8988T (cell line): ENCODE measurements around the gene H3-3A.
A peak's percentile ranks its signal among the peaks of the same experiment; 100 is the strongest.

Source experiments
- DNase-seq: peaks from one replicate; pipeline ENCODE4 v3.0.0; 2011

H3-3A gene

DNA sequence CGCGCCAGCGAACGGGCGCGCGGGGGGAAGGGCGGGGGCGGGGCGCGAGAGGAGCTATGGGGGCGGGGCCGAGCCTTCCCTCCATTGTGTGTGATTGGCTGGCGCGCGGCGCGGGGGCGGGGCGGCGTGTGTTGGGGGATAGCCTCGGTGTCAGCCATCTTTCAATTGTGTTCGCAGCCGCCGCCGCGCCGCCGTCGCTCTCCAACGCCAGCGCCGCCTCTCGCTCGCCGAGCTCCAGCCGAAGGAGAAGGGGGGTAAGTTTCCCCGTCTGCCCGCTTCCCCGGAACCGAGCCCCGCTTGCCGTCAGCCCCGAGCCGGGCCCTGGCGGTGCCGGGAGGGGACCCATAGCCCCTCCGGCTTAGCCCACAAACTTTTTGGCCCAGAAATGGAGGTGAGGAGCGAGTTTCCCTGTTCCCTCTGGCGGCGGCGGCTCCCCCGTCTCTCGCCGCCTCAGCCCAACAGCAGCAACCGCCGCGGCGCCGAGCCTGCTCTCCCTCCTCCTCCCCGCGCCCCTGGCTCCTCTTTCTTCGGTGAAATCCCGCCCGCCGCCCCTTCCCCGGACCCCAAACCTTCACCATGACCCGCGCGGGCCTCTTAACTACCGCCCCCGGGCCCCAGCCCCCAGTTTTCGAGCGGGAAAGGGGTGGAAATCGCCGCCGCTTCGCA, at the start of gene H3-3A:
TSS of gene H3-3A (plus strand) at position 159 of the 666 bp plus-strand sequence. CDS start 1,636 bp downstream, outside the sequence.
- peak; percentile 36 for DNase-seq

DNA sequence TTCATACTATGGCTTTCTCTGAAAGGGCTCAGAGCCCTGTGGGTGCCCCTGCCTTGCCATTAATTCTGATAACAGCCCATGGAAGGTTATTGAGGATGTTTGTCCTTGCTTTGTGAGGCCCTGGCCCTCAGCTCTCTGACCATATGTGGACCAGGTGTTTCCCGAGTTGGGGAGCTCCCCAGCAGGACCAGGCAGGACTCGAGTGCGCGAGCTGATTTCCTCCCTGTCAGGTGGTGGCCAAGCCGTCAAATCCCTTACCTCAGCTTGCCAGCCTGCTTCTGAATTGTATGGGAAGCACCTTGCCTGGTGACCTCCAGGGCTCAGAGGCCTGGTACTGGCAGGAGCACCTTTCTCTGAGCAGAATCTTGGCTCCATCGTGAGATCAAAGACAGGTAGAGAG, 45.4 kb upstream of the H3-3A start:
- no peak for DNase-seq

DNA sequence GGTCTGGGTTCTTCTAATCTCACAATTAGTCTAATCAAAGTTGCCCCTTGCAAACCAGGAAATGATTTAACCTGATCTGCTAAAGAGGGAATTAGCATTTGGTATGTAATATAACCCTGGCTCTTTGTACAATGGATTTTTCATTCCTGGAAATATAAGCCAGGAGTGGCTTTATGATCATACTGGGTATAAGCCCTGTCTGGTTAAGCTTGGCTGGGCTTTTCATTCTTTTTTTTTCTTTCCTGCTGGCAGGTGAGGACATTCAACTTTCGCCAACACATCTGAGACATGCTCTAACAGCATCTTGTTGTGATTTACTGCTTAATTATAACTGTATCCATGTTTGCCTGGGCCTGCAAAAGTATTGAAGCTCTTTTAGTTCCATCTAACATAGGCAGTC, 42.9 kb upstream of the H3-3A start:
- no peak for DNase-seq

DNA sequence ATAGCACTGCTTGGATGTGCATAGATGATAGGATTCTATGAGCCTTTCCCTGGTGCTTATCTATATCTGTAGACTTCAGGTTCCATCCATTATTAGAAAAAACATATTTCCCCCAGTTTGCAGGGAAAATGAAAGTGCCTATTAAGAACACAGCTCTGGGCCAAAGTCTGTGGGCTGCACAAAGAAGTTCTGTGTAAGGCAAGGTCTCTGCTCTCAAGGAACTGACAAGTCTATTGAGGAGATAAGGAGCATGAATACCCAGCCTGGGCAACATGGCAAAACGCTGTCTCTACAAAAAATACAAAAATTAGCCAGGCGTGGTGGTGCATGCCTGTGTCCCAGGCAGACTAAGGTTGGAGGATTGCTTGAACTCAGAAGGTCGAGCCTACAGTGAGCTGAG, 41.1 kb upstream of the H3-3A start:
- no peak for DNase-seq

DNA sequence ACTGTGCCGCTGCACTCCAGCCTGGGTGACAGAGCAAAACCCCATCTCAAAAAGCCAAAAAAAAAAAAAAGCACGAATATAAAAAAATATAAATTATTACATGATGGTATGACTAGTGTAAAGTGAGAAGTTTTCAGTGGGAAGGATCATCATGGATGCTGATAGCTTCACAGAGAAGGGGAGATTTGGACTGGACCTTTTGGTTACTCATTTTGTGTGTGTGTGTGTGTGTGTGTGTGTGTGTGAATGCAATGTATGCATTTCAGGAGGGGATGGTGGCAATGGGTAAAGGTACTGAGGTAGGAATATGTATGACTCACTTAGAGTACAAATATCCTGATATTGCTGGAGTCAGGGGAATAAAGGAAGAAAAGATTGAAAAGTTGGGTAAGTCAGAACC, 40.7 kb upstream of the H3-3A start:
- no peak for DNase-seq

GRCh38 chr1:226023735-226024134, 38.8 kb upstream of the H3-3A start:
- no peak for DNase-seq

GRCh38 chr1:226026833-226027232, 35.7 kb upstream of the H3-3A start:
- no peak for DNase-seq

- DNase-seq = no peak
These were observed 34.8 kb upstream of the H3-3A start for GRCh38 chr1:226027538-226028217.

GRCh38 chr1:226029093-226029496, 33.4 kb upstream of the H3-3A start:
- DNase-seq = no peak

DNA sequence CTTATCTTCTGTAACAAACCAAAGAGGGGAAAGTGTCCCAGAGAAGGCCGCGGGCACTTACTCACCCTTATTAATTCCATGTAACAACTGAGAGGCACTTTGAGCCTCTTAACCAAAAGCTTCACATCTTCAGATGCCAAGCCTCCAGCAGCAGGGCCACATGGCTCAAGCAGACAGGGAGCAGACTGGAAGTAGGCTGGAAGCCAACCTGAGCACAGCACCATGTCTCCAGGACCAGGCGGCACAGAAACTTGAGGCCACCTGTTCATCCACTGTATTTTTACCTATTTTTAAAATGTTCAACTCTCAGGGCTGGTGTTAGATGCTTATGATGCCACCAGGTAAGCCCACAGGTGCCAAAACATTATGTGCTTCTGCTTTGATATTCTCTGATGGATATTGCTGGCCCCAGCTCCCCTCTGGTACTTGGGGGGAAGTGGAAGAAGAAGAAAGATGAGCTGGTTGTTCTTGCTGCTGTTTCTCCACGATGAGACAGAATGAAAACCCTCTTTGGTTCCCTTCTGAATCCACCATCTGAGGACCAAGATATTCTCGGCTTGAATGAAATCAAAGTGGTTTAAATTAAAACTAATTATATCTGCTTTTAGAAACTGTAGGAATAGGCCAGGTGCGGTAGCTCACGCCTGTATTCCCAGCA, 32.8 kb upstream of the H3-3A start:
- no peak for DNase-seq

- DNase-seq = no peak
These were observed 28.9 kb upstream of the H3-3A start for GRCh38 chr1:226033582-226033981.

GRCh38 chr1:226033991-226034390, 28.5 kb upstream of the H3-3A start:
- no peak for DNase-seq

- no peak for DNase-seq
These were observed 28.0 kb upstream of the H3-3A start for GRCh38 chr1:226034482-226034881.

GRCh38 chr1:226035915-226036314, 26.6 kb upstream of the H3-3A start:
- no peak for DNase-seq

GRCh38 chr1:226038661-226039060, 23.9 kb upstream of the H3-3A start:
- DNase-seq = no peak

DNA sequence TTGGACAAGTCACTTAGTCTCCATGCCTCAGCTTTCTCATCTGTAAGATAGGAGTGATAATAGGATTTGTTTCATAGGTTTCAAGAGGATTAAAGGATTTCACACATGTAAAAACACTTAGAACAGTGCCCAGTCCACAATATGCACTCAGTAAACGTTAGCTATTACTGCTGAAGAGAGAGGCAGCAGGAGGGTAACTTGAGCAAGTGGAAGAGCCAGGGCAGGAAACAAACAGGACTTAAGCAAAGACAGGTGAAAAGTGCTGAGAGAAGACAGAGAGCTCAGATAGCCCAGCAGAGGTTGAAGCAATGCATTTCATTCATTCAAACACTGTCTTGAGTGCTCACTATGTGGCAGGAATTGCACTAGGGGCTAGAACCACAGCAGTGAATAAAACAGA, 21.1 kb upstream of the H3-3A start:
- DNase-seq = no peak

- no peak for DNase-seq
These were observed 17.9 kb upstream of the H3-3A start for GRCh38 chr1:226044514-226045101.

DNA sequence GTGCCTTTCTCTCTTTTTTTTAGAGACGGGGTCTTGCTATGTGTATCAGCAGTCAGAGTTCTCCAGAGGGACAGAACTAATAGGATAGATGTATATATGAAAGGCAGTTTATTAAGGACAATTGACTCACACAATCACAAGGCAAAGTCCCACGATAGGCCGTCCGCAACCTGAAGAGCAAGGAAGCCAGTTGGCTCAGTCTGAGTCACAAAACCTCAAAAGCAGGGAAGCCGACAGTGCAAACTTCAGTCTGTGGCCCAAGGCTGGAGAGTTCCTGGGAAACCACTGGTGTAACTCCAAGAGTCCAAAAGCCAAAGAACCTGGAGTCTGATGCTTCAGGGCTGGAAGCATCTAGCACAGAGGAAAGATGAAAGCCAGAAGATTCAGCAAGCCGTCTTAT, 16.3 kb upstream of the H3-3A start:
- DNase-seq = no peak

DNA sequence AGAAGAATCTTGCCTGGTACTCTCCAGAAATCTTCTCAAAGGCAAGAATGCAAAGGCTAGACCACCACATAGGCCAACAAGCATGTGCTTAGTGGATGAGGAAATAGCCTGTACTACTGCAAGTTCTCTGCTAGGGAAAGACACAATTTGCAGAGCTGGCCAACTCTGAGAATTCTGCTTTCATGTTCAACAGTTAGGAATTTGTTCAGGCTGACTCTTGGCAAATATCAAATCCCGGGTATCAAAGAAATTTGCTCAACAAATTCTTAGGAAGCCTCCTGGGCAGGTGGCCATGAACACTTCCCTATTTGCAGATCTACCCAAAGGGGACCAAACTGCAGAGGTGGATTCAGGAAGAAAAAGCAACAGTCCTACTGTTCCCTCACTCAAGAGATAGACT, 15.0 kb upstream of the H3-3A start:
- no peak for DNase-seq

DNA sequence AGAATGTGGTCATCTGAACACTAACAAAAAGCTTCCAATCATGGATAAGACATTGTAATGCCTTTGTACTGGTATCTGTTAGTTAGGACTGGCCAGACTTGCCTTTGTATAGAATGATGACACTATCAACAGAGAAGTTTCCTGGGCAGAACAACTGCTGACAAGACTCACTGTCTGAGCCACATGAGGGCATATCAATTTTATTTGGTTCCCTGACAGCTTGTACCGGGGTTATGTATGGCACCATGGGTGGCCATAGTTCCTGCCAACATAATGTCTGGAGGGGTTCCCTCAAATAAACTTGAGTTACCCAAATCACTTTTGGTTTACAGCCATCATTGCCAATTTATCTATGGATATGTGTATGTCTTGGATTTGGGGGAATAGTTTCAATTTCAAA, 13.6 kb upstream of the H3-3A start:
- no peak for DNase-seq

- no peak for DNase-seq
These were observed 12.4 kb upstream of the H3-3A start for GRCh38 chr1:226050133-226050532.

DNA sequence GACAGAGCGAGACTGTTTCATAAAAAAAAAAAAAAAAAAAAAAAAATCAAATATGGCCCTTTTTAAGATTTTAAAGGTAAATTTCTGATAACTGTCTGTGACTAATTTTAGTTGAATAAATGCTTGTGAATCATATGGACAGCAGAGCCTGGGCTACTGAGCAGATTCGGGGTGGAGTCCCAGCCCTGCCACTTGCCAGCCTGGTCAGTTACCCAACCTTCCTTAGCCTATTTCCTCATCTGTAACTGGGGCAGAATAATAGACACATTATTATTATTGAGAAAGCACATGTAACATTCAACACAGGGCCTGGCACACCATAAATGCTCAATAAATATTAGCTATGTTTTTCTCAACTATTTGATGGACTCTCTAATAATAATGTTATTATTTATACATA, 11.2 kb upstream of the H3-3A start:
- DNase-seq = no peak

- no peak for DNase-seq
These were observed 10.5 kb upstream of the H3-3A start for GRCh38 chr1:226052061-226052460.
